A549 (cell line): ENCODE data around the gene TBL1X. TPM values are rescaled to one million over a fixed set of nuclear protein-coding genes. Genes with fewer than 3 reads are reported as not detected.
A peak's percentile ranks its signal among the peaks of the same experiment; 100 is the strongest.

Source experiments
- ATAC-seq, 2 experiments: fragments of 200-7000 bp in 1 of 2; fragments of >200 bp in 1 of 2; cut with Nextera tagmentation in 1 of 2; cut with Tn5 transposase in 1 of 2; 3 replicates each; pipeline versions ENCODE4 v1.8.0 to v1.9.1; 2018 to 2020; ENCODE audit warnings: mild to moderate bottlenecking in 1 of 2, moderate library complexity in 1 of 2
- CTCF ChIA-PET: fragments of 300-600 bp; sonication (Branson Sonifier 250); formaldehyde crosslinking; extraction: SDS; loops from one replicate; lab custom pipeline; 2021; ENCODE audit warnings: antibody characterized with exemption, inconsistent platforms; lab: Yijun Ruan, JAX
- POLR2A ChIA-PET: fragments of 350-600 bp; formaldehyde crosslinking; extraction: SDS; loops from one replicate; lab custom pipeline; 2021; ENCODE audit warnings: antibody characterized with exemption, inconsistent platforms; lab: Yijun Ruan, JAX
- DNase-seq, 2 experiments: peaks; one replicate each; pipeline versions ENCODE4 v3.0.0 to v3.0.0-alpha.2; 2011 to 2016; ENCODE audit warnings: low read depth in 1 of 2, low spot score in 1 of 2
- FAIRE-seq: peaks from 2 replicates; lab custom pipeline; 2011; peaks lifted over from hg19 to GRCh38; lab: Jason Lieb, UNC
- H3K27ac ChIP-seq, 2 experiments: fragments of >200 bp; sonication (Bioruptor Twin); formaldehyde crosslinking; 3 replicates each; pipeline ENCODE4 v1.5.1; 2016 to 2017
- H3K4me1 ChIP-seq: fragments of >200 bp; sonication (Bioruptor Twin); formaldehyde crosslinking; 3 replicates; pipeline ENCODE4 v1.6.1; 2016
- H3K4me2 ChIP-seq: fragments of >200 bp; sonication (Bioruptor Twin); formaldehyde crosslinking; 3 replicates; pipeline ENCODE4 v1.6.1; 2016
- H3K4me3 ChIP-seq: fragments of >200 bp; sonication (Bioruptor Twin); formaldehyde crosslinking; 3 replicates; pipeline ENCODE4 v1.5.1; 2016
- H3K9me3 ChIP-seq: fragments of >200 bp; sonication (Bioruptor Twin); formaldehyde crosslinking; 3 replicates; pipeline ENCODE4 v1.6.1; 2016
- CBX2 ChIP-seq: fragments of 200-600 bp; sonication (generic); IDR thresholded peaks from 2 replicates; pipeline ENCODE4 v1.6.1; 2016; ENCODE audit warnings: low read depth, mild to moderate bottlenecking, borderline replicate concordance
- FOSL2 ChIP-seq, 2 experiments: fragments of 450-650 bp in 1 of 2; fragments of >200 bp in 1 of 2; sonication (Bioruptor Twin) in 1 of 2; formaldehyde crosslinking; IDR thresholded peaks; 2 replicates each; pipeline versions ENCODE4 v1.5.0 to v1.6.1; 2016 to 2020; ENCODE audit warnings: mild to moderate bottlenecking in 1 of 2, moderate library complexity in 1 of 2
- FOXS1 ChIP-seq: fragments of 250-450 bp; sonication (Bioruptor Pico); IDR thresholded peaks from 2 replicates; pipeline ENCODE4 v1.5.0; 2020; ENCODE audit warnings: mild to moderate bottlenecking, moderate library complexity
- GATA3 ChIP-seq: IDR thresholded peaks from 2 replicates; pipeline ENCODE4 v1.6.1; 2012; ENCODE audit warnings: borderline replicate concordance
- HOXA7 ChIP-seq: fragments of 250-450 bp; sonication (Bioruptor Pico); IDR thresholded peaks from 2 replicates; pipeline ENCODE4 v1.5.0; 2020; ENCODE audit warnings: mild to moderate bottlenecking, moderate library complexity
- HOXB13 ChIP-seq: fragments of 250-450 bp; sonication (Bioruptor Pico); IDR thresholded peaks from 2 replicates; pipeline ENCODE4 v1.5.0; 2020; ENCODE audit warnings: low read depth, mild to moderate bottlenecking, moderate library complexity
- JUNB ChIP-seq: fragments of >200 bp; sonication (Bioruptor Twin); formaldehyde crosslinking; IDR thresholded peaks from 2 replicates; pipeline ENCODE4 v1.6.1; 2016
- MAFK ChIP-seq: fragments of 450-650 bp; IDR thresholded peaks from 2 replicates; pipeline ENCODE4 v1.6.1; 2014; ENCODE audit not compliant: partially characterized antibody
- NR3C1 ChIP-seq: fragments of >200 bp; sonication (Bioruptor Twin); formaldehyde crosslinking; IDR thresholded peaks from 3 replicates; pipeline ENCODE4 v1.6.1; 2017
- PBX3 ChIP-seq: IDR thresholded peaks from 2 replicates; pipeline ENCODE4 v1.6.1; 2012
- POLR2AphosphoS2 ChIP-seq: conservative IDR thresholded peaks from 2 replicates; pipeline ENCODE4 v1.6.1; 2012; ENCODE audit warnings: low read length, improper control_type of control experiment, inconsistent platforms
- RAD21 ChIP-seq, 2 experiments: fragments of >200 bp in 1 of 2; sonication (Bioruptor Twin) in 1 of 2; formaldehyde crosslinking in 1 of 2; IDR thresholded peaks in 1 of 2; conservative IDR thresholded peaks in 1 of 2; 2 replicates in 1 of 2; 3 replicates in 1 of 2; pipeline ENCODE4 v1.6.1; 2012 to 2018; ENCODE audit warnings: inconsistent platforms in 1 of 2
- RCOR1 ChIP-seq: fragments of 150-350 bp; IDR thresholded peaks from 2 replicates; pipeline ENCODE4 v1.6.1; 2014; ENCODE audit warnings: antibody characterized with exemption, low read length, low read depth
- REST ChIP-seq: fragments of 200-600 bp; sonication (generic); IDR thresholded peaks from 2 replicates; pipeline ENCODE4 v1.6.1; 2016; ENCODE audit warnings: antibody characterized with exemption, mild to moderate bottlenecking, moderate library complexity
- SREBF2 ChIP-seq: fragments of 450-650 bp; IDR thresholded peaks from 2 replicates; pipeline ENCODE4 v1.6.1; 2014; ENCODE audit warnings: mild to moderate bottlenecking, moderate library complexity
- TFCP2L1 ChIP-seq: fragments of 250-450 bp; sonication (Bioruptor Pico); IDR thresholded peaks from 2 replicates; pipeline ENCODE4 v1.5.0; 2021; ENCODE audit warnings: mild to moderate bottlenecking
- ZFP36 ChIP-seq: fragments of 450-650 bp; IDR thresholded peaks from 2 replicates; pipeline ENCODE4 v1.6.1; 2014; ENCODE audit warnings: borderline replicate concordance; ENCODE audit not compliant: partially characterized antibody
- ZSCAN20 ChIP-seq: fragments of 250-450 bp; sonication (Bioruptor Pico); IDR thresholded peaks from 2 replicates; pipeline ENCODE4 v1.8.0; 2022; ENCODE audit warnings: mild to moderate bottlenecking, moderate library complexity
- WGBS: methylation state at CpG from one replicate; pipeline ENCODE4 v1.1.6; 2017; ENCODE audit errors: missing lambda C conversion rate; 5-methylcytosine and 5-hydroxymethylcytosine counted together
- polyA plus RNA-seq, 4 experiments: library from polyadenylated mRNA; depleted of rRNA in 3 of 4; stranded (reverse); fragments of >200 nt; fragmentation: RNase III in 1 of 4; extraction: RNeasy Plus Mini Kit Qiagen cat#74134 plus additional on column Dnase treatment in 1 of 4; gene quantifications; 2 replicates in 3 of 4; 3 replicates in 1 of 4; pipeline ENCODE4 v1.2.3, GENCODE V29; 2011 to 2017
- TF ChIP-seq, protein P1 (sequence below): fragments of 250-450 bp; sonication (Bioruptor Pico); IDR thresholded peaks from 2 replicates; pipeline ENCODE4 v1.5.0; 2021; ENCODE audit warnings: mild to moderate bottlenecking, moderate library complexity, borderline replicate concordance

TBL1X gene
- polyA plus RNA-seq, 2 of the 4 experiments (the other 2 are of a cell fraction): 14.6 to 18.0 TPM

- TF ChIP-seq REST (no peak), RCOR1 (no peak), FOSL2 (IDR thresholded peaks at IDR 0.05) (no peak), FOSL2 (CRISPR knock-in tag; IDR thresholded peaks at IDR 0.05) (no peak), GATA3 (no peak), RAD21 (conservative IDR thresholded peaks at IDR 0.05 in 1 of 2, IDR thresholded peaks at IDR 0.05 in 1 of 2) (no peak), ZFP36 (no peak), HOXB13 (CRISPR knock-in tag) (no peak)
These were observed 45.5 kb downstream of the TBL1X start (continued) for GRCh38 chrX:9510366-9510765.

DNA sequence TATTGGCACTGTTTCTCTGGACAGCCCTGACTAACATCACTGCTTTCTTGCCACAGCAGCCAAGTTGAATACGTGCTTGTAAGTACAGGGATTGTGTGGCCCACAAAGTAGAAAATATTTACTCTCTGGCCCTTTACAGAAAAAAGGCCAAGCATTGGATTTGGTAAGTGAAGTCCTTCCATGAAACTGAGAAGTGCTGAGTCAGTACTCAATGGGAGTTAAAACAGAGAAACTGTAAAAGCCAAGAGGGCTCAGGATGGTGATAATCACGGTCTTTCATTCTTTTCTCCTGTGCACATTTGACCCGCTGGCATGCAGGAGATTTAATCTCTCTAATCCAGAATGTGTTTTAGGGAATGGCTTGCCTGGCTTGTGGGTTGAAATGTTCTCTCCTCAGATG lies 46.1 kb downstream of the TBL1X start:
- TF ChIP-seq CBX2 (no peak), MAFK (peak; percentile 67)
- no peaks in the 10 kb centered on the region for H3K4me1 ChIP-seq
- ChIA-PET CTCF (no interaction called here), POLR2A (no interaction called here)
- 82% methylated on average over 3 of the region's 3 CpGs for WGBS
- ATAC-seq (no peak), FAIRE-seq (no peak), DNase-seq (no peak)
- no peak overlapping the region for H3K4me3 ChIP-seq
- no peaks in the 10 kb centered on the region for H3K9me3 ChIP-seq
- no peak overlapping the region for H3K27ac ChIP-seq
- no peak overlapping the region for H3K4me2 ChIP-seq

DNA sequence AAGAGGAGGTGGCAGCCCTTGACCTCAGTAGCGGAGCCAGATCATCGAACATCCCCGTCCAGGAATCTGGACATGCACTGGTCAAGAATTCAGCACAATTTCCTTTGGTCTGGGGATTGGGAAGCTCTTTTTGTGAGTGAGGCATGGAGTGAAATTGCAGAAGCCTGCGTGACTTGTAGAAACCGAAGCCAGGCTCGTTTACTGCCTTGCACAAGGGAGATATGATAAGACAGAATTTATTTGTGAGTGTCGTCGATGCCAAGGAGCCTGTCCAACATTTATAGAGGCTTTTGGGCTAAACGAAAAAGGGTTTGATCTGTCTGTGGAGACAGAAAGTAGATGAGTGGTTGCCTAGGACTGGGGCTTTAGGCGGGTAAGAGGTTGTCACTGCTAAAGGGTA lies 50.6 kb downstream of the TBL1X start:
- no peak for TF ChIP-seq FOSL2 (IDR thresholded peaks at IDR 0.05)
- no peak for TF ChIP-seq FOSL2 (CRISPR knock-in tag; IDR thresholded peaks at IDR 0.05)
- TF ChIP-seq HOXA7 (CRISPR knock-in tag): no peak
- ATAC-seq: no peak
- DNase-seq: no peak
- no peaks in the 10 kb centered on the region for H3K9me3 ChIP-seq
- no peak overlapping the region for H3K27ac ChIP-seq
- 92% methylated on average over 10 of the region's 10 CpGs for WGBS
- no peak overlapping the region for H3K4me2 ChIP-seq
- no peak overlapping the region for H3K4me3 ChIP-seq
- no peak for FAIRE-seq
- no peaks in the 10 kb centered on the region for H3K4me1 ChIP-seq
- ChIA-PET POLR2A (no interaction called here), CTCF (interaction anchor here (0.6 kb wide), 1 partner anchor 87 kb away, joined by 3 read pairs; no protein-coding TSS in a partner anchor)

- H3K27ac ChIP-seq: no peak overlapping the region
- CTCF ChIA-PET: no interaction called here
- ATAC-seq (no peak), DNase-seq (no peak), FAIRE-seq (no peak)
- WGBS: 84% methylated on average over 4 of the region's 4 CpGs
- no peaks in the 10 kb centered on the region for H3K9me3 ChIP-seq
- no peak overlapping the region for H3K4me3 ChIP-seq
- TF ChIP-seq SREBF2 (no peak), ZSCAN20 (CRISPR knock-in tag) (no peak), NR3C1 (no peak), REST (no peak), FOXS1 (no peak), TFCP2L1 (no peak), PBX3 (no peak), POLR2AphosphoS2 (no peak), JUNB (no peak)
- TF ChIP-seq, protein P1, sequence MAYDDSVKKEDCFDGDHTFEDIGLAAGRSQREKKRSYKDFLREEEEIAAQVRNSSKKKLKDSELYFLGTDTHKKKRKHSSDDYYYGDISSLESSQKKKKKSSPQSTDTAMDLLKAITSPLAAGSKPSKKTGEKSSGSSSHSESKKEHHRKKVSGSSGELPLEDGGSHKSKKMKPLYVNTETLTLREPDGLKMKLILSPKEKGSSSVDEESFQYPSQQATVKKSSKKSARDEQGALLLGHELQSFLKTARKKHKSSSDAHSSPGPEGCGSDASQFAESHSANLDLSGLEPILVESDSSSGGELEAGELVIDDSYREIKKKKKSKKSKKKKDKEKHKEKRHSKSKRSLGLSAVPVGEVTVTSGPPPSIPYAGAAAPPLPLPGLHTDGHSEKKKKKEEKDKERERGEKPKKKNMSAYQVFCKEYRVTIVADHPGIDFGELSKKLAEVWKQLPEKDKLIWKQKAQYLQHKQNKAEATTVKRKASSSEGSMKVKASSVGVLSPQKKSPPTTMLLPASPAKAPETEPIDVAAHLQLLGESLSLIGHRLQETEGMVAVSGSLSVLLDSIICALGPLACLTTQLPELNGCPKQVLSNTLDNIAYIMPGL (CRISPR knock-in tag): no peak
- no peak overlapping the region for H3K4me2 ChIP-seq
- no peaks in the 10 kb centered on the region for H3K4me1 ChIP-seq
- POLR2A ChIA-PET: no interaction called here
These were observed 51.2 kb downstream of the TBL1X start for GRCh38 chrX:9515973-9516538.
